Spleen (tissue), 11 donors: Measurements from ENCODE around the gene ITGA7. TPM values are rescaled to one million over a fixed set of nuclear protein-coding genes. Genes with fewer than 3 reads are reported as not detected.

Source experiments
- DNase-seq: peaks from one replicate; pipeline ENCODE4 v3.0.0-alpha.2; 2020
- H3K27ac ChIP-seq, 8 donors: fragments of 200-600 bp; sonication (generic) in 7 of 8; 1 replicate in 4 of 8; 2 replicates in 4 of 8; pipeline versions ENCODE4 v1.5.0 to v1.8.0; 2016 to 2021; ENCODE audit warnings: inconsistent platforms in 4 of 8, mild to moderate bottlenecking in 4 of 8, moderate library complexity in 1 of 8
- H3K27me3 ChIP-seq, 7 donors: fragments of 200-600 bp; sonication (generic) in 6 of 7; replicated peaks in 1 of 7; 1 replicate in 4 of 7; 2 replicates in 3 of 7; pipeline versions ENCODE4 v1.5.0 to v1.8.0; 2016 to 2021; ENCODE audit warnings: inconsistent platforms in 3 of 7, mild to moderate bottlenecking in 1 of 7
- H3K36me3 ChIP-seq, 6 donors: fragments of 200-600 bp; sonication (generic) in 5 of 6; 1 replicate in 4 of 6; 2 replicates in 2 of 6; pipeline versions ENCODE4 v1.5.0 to v1.8.0; 2016 to 2021; ENCODE audit warnings: inconsistent platforms in 2 of 6
- H3K4me1 ChIP-seq, 6 donors: fragments of 200-600 bp; sonication (generic) in 5 of 6; 1 replicate in 3 of 6; 2 replicates in 3 of 6; pipeline versions ENCODE4 v1.5.0 to v1.8.0; 2016 to 2021; ENCODE audit warnings: inconsistent platforms in 3 of 6
- H3K4me3 ChIP-seq, 8 donors: fragments of 200-600 bp; sonication (generic) in 7 of 8; 1 replicate in 4 of 8; 2 replicates in 4 of 8; pipeline versions ENCODE4 v1.5.0 to v1.8.0; 2016 to 2021; ENCODE audit warnings: inconsistent platforms in 4 of 8, mild to moderate bottlenecking in 4 of 8, moderate library complexity in 2 of 8
- H3K9me3 ChIP-seq, 8 donors: fragments of 200-600 bp; sonication (generic) in 7 of 8; 1 replicate in 4 of 8; 2 replicates in 4 of 8; pipeline versions ENCODE4 v1.5.0 to v1.8.0; 2016 to 2021; ENCODE audit warnings: inconsistent platforms in 4 of 8
- CTCF ChIP-seq, 11 experiments: fragments of 200-600 bp in 7 of 11; fragments of 450-650 bp in 4 of 11; sonication (generic) in 4 of 11; IDR thresholded peaks in 8 of 11; conservative IDR thresholded peaks in 3 of 11; 1 replicate in 7 of 11; 2 replicates in 4 of 11; pipeline versions ENCODE4 v1.4.0 to v1.8.0; 2016 to 2021; ENCODE audit warnings: antibody characterized with exemption in 11 of 11, inconsistent platforms in 4 of 11, mild to moderate bottlenecking in 1 of 11
- POLR2A ChIP-seq, 3 donors: fragments of 450-650 bp; IDR thresholded peaks; one replicate each; pipeline ENCODE4 v1.5.1; 2017; ENCODE audit warnings: antibody characterized with exemption in 3 of 3, mild to moderate bottlenecking in 1 of 3
- POLR2AphosphoS5 ChIP-seq, 3 donors: sonication (generic); formaldehyde crosslinking; IDR thresholded peaks; one replicate each; pipeline ENCODE4 v1.5.1; 2017; ENCODE audit warnings: antibody characterized with exemption in 3 of 3
- WGBS, 5 donors: extraction: QIAGEN DNeasy Blood & Tissue Kit in 3 of 5; methylation state at CpG; one replicate each; pipeline versions ENCODE4 v1.1.5 to v1.1.7; 2013 to 2018; 5-methylcytosine and 5-hydroxymethylcytosine counted together
- intact Hi-C: fragments of 100-400 bp; cut with DNase I; formaldehyde crosslinking; loops from one replicate; pipeline ENCODE4 v1.15.0; 2023; ENCODE audit warnings: low total_unique reads
- polyA plus RNA-seq, 3 donors: library from polyadenylated mRNA; stranded (reverse); fragments of 200-250 nt; gene quantifications; one replicate each; pipeline ENCODE4 v1.2.1, GENCODE V29; 2013
- total RNA-seq, 7 donors: library from RNA; depleted of rRNA in 3 of 7; stranded (reverse); fragments of >200 nt in 3 of 7; fragmentation: NEBNext Ultra II Directional in 4 of 7; extraction: Animal tissue kit (Norgen Biotek cat#: 25700) in 4 of 7; gene quantifications; one replicate each; pipeline versions ENCODE4 v1.1.0 to v1.2.1, GENCODE V29; 2016 to 2021
- donor health status: healthy with polysubstance abuse.
- donor health status: DM: no; HTN: no; CAD: no; lungs with moderate emphysema.
- donor health status: DM: no; HTN: no; CAD: no.
- donor health status: Bipolar disorder and iron deficiency.
- donor health status: healthy.
- donor health status: DM: no; HTN: no; CAD: no.
- donor health status: DM: yes; HTN: yes; CAD: no.

The ITGA7 gene
- total and polyA plus RNA-seq, 10 donors = 4.4 to 93.2 (median 19.6) TPM

GRCh38 chr12:55694188-55694515, 13.6 kb downstream of the ITGA7 start:
- Histone ChIP-seq H3K4me3 (no peak overlapping the region), H3K4me1 (no peaks in the 10 kb centered on the region), H3K27ac (no peak overlapping the region), H3K36me3 (peaks cover 0 to 41% (median 0%) of the 10 kb centered on the region in 6 donors), H3K9me3 (no peaks in the 10 kb centered on the region), H3K27me3 (no peaks in the 10 kb centered on the region)
- no peak for DNase-seq
- no peak for TF ChIP-seq CTCF (IDR thresholded peaks at IDR 0.05 in 8 of 11, conservative IDR thresholded peaks at IDR 0.05 in 3 of 11)
- TF ChIP-seq POLR2AphosphoS5 (IDR thresholded peaks at IDR 0.05) = no peak
- no peak for TF ChIP-seq POLR2A (IDR thresholded peaks at IDR 0.05)
- intact Hi-C loops = no loop called here
- 90 to 100% (median 98%) methylated on average over 2 to 7 of the region's 7 CpGs for WGBS, 5 donors

- intact Hi-C loops = no loop called here
- no peaks in the 10 kb centered on the region for H3K27me3 ChIP-seq
- DNase-seq = no peak
- peaks cover 0 to 41% (median 0%) of the 10 kb centered on the region in 6 donors for H3K36me3 ChIP-seq
- WGBS, 5 donors = 88 to 96% (median 92%) methylated on average over 7 of the region's 7 CpGs
- H3K4me1 ChIP-seq = no peaks in the 10 kb centered on the region
- no peaks in the 10 kb centered on the region for H3K9me3 ChIP-seq
- TF ChIP-seq POLR2AphosphoS5 (IDR thresholded peaks at IDR 0.05) (no peak), CTCF (IDR thresholded peaks at IDR 0.05 in 8 of 11, conservative IDR thresholded peaks at IDR 0.05 in 3 of 11) (no peak), POLR2A (IDR thresholded peaks at IDR 0.05) (no peak)
- no peak overlapping the region for H3K4me3 ChIP-seq
- no peak overlapping the region for H3K27ac ChIP-seq
Measured at GRCh38 chr12:55693323-55694187, 14.1 kb downstream of the ITGA7 start.

GRCh38 chr12:55692631-55693322, 14.9 kb downstream of the ITGA7 start:
- Histone ChIP-seq H3K27ac (no peak overlapping the region), H3K4me3 (no peak overlapping the region), H3K9me3 (no peaks in the 10 kb centered on the region), H3K36me3 (peaks cover 0 to 46% (median 0%) of the 10 kb centered on the region in 6 donors), H3K4me1 (peaks cover 0 to 3% (median 0%) of the 10 kb centered on the region in 6 donors), H3K27me3 (no peaks in the 10 kb centered on the region)
- DNase-seq = no peak
- 90 to 96% (median 94%) methylated on average over 12 of the region's 12 CpGs for WGBS, 5 donors
- intact Hi-C loops = no loop called here
- TF ChIP-seq POLR2A (IDR thresholded peaks at IDR 0.05) = no peak
- no peak for TF ChIP-seq POLR2AphosphoS5 (IDR thresholded peaks at IDR 0.05)
- no peak for TF ChIP-seq CTCF (IDR thresholded peaks at IDR 0.05 in 8 of 11, conservative IDR thresholded peaks at IDR 0.05 in 3 of 11)
